GM23338 (cell line): ENCODE data around the gene PITRM1. TPM values are rescaled to one million over a fixed set of nuclear protein-coding genes. Genes with fewer than 3 reads are reported as not detected.

Experiments
- ATAC-seq: fragments of 200-7000 bp; cut with Tn5 transposase; 3 replicates; pipeline ENCODE4 v1.9.1; 2020
- DNase-seq: peaks from one replicate; pipeline ENCODE4 v3.0.0-alpha.2; 2015; ENCODE audit warnings: low spot score
- H2AFZ ChIP-seq: fragments of 200-600 bp; sonication (generic); 2 replicates; pipeline ENCODE4 v1.8.0; 2016; ENCODE audit warnings: antibody characterized with exemption, mild to moderate bottlenecking, moderate library complexity
- H3F3A ChIP-seq: fragments of 200-600 bp; sonication (generic); replicated peaks from 2 replicates; pipeline ENCODE4 v1.8.0; 2017; ENCODE audit warnings: antibody characterized with exemption, mixed run types, low read depth
- H3K27ac ChIP-seq: fragments of 200-600 bp; sonication (generic); 2 replicates; pipeline ENCODE4 v1.6.1; 2016; ENCODE audit warnings: low read depth
- H3K27me3 ChIP-seq: fragments of 200-600 bp; sonication (generic); 2 replicates; pipeline ENCODE4 v1.8.0; 2016; ENCODE audit warnings: mild to moderate bottlenecking, mixed run types, moderate library complexity; ENCODE audit not compliant: insufficient read depth
- H3K36me3 ChIP-seq: fragments of 200-600 bp; sonication (generic); 2 replicates; pipeline ENCODE4 v1.8.0; 2016; ENCODE audit warnings: mild to moderate bottlenecking; ENCODE audit not compliant: insufficient read depth
- H3K4me1 ChIP-seq: fragments of 200-600 bp; sonication (generic); 2 replicates; pipeline ENCODE4 v1.8.0; 2016; ENCODE audit warnings: mild to moderate bottlenecking, moderate library complexity; ENCODE audit not compliant: insufficient read depth
- H3K4me2 ChIP-seq: fragments of 200-600 bp; sonication (generic); 2 replicates; pipeline ENCODE4 v1.7.1; 2017; ENCODE audit warnings: mixed run types
- H3K4me3 ChIP-seq: fragments of 200-600 bp; sonication (generic); 2 replicates; pipeline ENCODE4 v1.6.1; 2016; ENCODE audit warnings: mixed run types
- H3K79me2 ChIP-seq: fragments of 200-600 bp; sonication (generic); replicated peaks from 2 replicates; pipeline ENCODE4 v1.8.0; 2017; ENCODE audit warnings: mild to moderate bottlenecking; ENCODE audit not compliant: insufficient read depth
- H3K9me2 ChIP-seq: fragments of 200-600 bp; sonication (generic); 2 replicates; pipeline ENCODE4 v1.8.0; 2017; ENCODE audit not compliant: insufficient read depth
- H4K20me1 ChIP-seq: fragments of 200-600 bp; sonication (generic); replicated peaks from 2 replicates; pipeline ENCODE4 v1.8.0; 2017; ENCODE audit warnings: mild to moderate bottlenecking; ENCODE audit not compliant: insufficient read depth
- H3K27ac Mint-ChIP-seq: 2 replicates; pipeline ENCODE4 v1.8.0; 2020; ENCODE audit warnings: inconsistent platforms, mild to moderate bottlenecking, moderate library complexity, mixed read lengths
- H3K27me3 Mint-ChIP-seq: 3 replicates; pipeline ENCODE4 v1.8.0; 2022; ENCODE audit warnings: low read depth, mild to moderate bottlenecking, moderate library complexity, mixed read lengths, inconsistent platforms; ENCODE audit not compliant: insufficient read depth, poor library complexity
- H3K36me3 Mint-ChIP-seq: 3 replicates; pipeline ENCODE4 v1.8.0; 2021; ENCODE audit warnings: low read depth, mild to moderate bottlenecking, inconsistent platforms, moderate library complexity, mixed read lengths
- H3K4me1 Mint-ChIP-seq: 3 replicates; pipeline ENCODE4 v1.8.0; 2020; ENCODE audit warnings: mild to moderate bottlenecking, inconsistent platforms, mixed read lengths
- H3K4me3 Mint-ChIP-seq: 3 replicates; pipeline ENCODE4 v1.8.0; 2021; ENCODE audit warnings: moderate library complexity, mild to moderate bottlenecking, inconsistent platforms, mixed read lengths
- H3K9me3 Mint-ChIP-seq: 3 replicates; pipeline ENCODE4 v1.8.0; 2020; ENCODE audit warnings: moderate library complexity, mild to moderate bottlenecking, inconsistent platforms, mixed read lengths
- CREB1 ChIP-seq: fragments of 250-450 bp; sonication (Bioruptor Pico); IDR thresholded peaks from 2 replicates; pipeline ENCODE4 v1.5.0; 2020; ENCODE audit warnings: low read depth, mild to moderate bottlenecking, moderate library complexity
- EZH2phosphoT487 ChIP-seq: fragments of 200-600 bp; sonication (generic); IDR thresholded peaks from one replicate; pipeline ENCODE4 v1.8.1; 2018; ENCODE audit warnings: antibody characterized with exemption; ENCODE audit not compliant: unreplicated experiment
- POLR2AphosphoS5 ChIP-seq: IDR thresholded peaks from 2 replicates; pipeline ENCODE4 v1.6.1; 2016; ENCODE audit warnings: antibody characterized with exemption, low read depth
- STAT1 ChIP-seq: IDR thresholded peaks from one replicate; pipeline ENCODE4 v1.6.1; 2016; ENCODE audit warnings: antibody characterized with exemption; ENCODE audit not compliant: unreplicated experiment
- ZNF114 ChIP-seq: fragments of 250-450 bp; sonication (Bioruptor Pico); IDR thresholded peaks from 2 replicates; pipeline ENCODE4 v1.5.0; 2020; ENCODE audit warnings: mild to moderate bottlenecking, moderate library complexity
- ZNF331 ChIP-seq: fragments of 250-450 bp; sonication (Bioruptor Pico); IDR thresholded peaks from 2 replicates; pipeline ENCODE4 v1.5.0; 2020; ENCODE audit warnings: low read depth, mild to moderate bottlenecking, moderate library complexity
- polyA plus RNA-seq: library from polyadenylated mRNA; unstranded; fragments of >200 nt; fragmentation: Nextera tagmentation; extraction: Ambion mirVana; gene quantifications from 2 replicates; pipeline ENCODE4 v1.2.1, GENCODE V29; 2016
- total RNA-seq: library from RNA; depleted of rRNA; stranded (reverse); fragments of >200 nt; shearing (Covaris generic); gene quantifications from 2 replicates; pipeline ENCODE4 v1.2.3, GENCODE V29; 2014
- TF ChIP-seq, protein P1 (sequence below): fragments of 250-450 bp; sonication (Bioruptor Pico); IDR thresholded peaks from 2 replicates; pipeline ENCODE4 v1.5.0; 2020; ENCODE audit warnings: mild to moderate bottlenecking, moderate library complexity

The PITRM1 gene
- total and polyA plus RNA-seq, 2 experiments from 2014 or later: 29.0 to 33.0 TPM

DNA sequence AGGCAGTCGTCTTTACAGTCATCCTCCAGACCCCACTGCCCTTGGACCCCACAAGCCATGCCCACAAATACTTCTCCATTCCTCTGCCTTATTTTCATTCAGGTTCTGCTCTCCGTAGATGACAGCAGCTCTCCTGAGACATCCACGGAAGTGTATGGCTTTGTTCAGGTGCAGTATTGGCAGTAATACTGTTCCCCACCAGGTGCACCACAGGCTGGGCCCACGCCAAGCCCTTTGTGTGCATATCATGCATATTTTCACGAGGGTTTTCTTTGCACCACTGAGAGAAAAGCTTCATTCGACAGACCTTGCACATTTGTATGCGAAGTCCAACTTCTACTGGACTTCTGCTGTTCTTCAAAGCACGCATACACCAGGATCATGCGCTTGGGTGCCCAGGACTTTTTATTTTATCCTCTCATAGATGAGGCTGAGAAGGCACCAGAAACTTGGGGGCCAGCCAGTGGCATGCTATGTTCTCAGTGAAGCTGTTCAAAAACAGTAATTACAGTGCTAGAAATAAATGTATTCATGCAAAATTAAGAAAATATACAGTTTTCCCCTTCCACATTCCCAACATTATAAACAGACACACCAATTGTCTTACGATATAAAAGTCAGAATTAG is 37.8 kb upstream of the PITRM1 start:
- no peaks in the 10 kb centered on the region for H3F3A ChIP-seq
- no peak overlapping the region for H3K4me3 ChIP-seq
- no peak overlapping the region for H3K4me2 ChIP-seq
- DNase-seq: no peak
- no peak overlapping the region for H3K27ac Mint-ChIP-seq
- no peak overlapping the region for H3K27ac ChIP-seq
- no peaks in the 10 kb centered on the region for H3K36me3 ChIP-seq
- TF ChIP-seq STAT1: no peak
- TF ChIP-seq CREB1 (CRISPR knock-in tag): no peak
- TF ChIP-seq EZH2phosphoT487: no peak
- no peak for TF ChIP-seq ZNF331 (CRISPR knock-in tag)
- TF ChIP-seq ZNF114 (CRISPR knock-in tag): no peak
- TF ChIP-seq, protein P1, sequence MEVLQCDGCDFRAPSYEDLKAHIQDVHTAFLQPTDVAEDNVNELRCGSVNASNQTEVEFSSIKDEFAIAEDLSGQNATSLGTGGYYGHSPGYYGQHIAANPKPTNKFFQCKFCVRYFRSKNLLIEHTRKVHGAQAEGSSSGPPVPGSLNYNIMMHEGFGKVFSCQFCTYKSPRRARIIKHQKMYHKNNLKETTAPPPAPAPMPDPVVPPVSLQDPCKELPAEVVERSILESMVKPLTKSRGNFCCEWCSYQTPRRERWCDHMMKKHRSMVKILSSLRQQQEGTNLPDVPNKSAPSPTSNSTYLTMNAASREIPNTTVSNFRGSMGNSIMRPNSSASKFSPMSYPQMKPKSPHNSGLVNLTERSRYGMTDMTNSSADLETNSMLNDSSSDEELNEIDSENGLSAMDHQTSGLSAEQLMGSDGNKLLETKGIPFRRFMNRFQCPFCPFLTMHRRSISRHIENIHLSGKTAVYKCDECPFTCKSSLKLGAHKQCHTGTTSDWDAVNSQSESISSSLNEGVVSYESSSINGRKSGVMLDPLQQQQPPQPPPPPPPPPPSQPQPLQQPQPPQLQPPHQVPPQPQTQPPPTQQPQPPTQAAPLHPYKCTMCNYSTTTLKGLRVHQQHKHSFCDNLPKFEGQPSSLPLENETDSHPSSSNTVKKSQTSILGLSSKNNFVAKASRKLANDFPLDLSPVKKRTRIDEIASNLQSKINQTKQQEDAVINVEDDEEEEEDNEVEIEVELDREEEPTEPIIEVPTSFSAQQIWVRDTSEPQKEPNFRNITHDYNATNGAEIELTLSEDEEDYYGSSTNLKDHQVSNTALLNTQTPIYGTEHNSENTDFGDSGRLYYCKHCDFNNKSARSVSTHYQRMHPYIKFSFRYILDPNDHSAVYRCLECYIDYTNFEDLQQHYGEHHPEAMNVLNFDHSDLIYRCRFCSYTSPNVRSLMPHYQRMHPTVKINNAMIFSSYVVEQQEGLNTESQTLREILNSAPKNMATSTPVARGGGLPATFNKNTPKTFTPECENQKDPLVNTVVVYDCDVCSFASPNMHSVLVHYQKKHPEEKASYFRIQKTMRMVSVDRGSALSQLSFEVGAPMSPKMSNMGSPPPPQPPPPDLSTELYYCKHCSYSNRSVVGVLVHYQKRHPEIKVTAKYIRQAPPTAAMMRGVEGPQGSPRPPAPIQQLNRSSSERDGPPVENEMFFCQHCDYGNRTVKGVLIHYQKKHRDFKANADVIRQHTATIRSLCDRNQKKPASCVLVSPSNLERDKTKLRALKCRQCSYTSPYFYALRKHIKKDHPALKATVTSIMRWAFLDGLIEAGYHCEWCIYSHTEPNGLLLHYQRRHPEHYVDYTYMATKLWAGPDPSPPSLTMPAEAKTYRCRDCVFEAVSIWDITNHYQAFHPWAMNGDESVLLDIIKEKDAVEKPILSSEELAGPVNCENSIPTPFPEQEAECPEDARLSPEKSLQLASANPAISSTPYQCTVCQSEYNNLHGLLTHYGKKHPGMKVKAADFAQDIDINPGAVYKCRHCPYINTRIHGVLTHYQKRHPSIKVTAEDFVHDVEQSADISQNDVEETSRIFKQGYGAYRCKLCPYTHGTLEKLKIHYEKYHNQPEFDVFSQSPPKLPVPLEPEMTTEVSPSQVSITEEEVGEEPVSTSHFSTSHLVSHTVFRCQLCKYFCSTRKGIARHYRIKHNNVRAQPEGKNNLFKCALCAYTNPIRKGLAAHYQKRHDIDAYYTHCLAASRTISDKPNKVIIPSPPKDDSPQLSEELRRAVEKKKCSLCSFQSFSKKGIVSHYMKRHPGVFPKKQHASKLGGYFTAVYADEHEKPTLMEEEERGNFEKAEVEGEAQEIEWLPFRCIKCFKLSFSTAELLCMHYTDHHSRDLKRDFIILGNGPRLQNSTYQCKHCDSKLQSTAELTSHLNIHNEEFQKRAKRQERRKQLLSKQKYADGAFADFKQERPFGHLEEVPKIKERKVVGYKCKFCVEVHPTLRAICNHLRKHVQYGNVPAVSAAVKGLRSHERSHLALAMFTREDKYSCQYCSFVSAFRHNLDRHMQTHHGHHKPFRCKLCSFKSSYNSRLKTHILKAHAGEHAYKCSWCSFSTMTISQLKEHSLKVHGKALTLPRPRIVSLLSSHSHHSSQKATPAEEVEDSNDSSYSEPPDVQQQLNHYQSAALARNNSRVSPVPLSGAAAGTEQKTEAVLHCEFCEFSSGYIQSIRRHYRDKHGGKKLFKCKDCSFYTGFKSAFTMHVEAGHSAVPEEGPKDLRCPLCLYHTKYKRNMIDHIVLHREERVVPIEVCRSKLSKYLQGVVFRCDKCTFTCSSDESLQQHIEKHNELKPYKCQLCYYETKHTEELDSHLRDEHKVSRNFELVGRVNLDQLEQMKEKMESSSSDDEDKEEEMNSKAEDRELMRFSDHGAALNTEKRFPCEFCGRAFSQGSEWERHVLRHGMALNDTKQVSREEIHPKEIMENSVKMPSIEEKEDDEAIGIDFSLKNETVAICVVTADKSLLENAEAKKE: no peak
- no peak for TF ChIP-seq POLR2AphosphoS5
- H4K20me1 ChIP-seq: no peaks in the 10 kb centered on the region
- no peak for ATAC-seq
- peaks cover 2% of the 10 kb centered on the region for H3K27me3 Mint-ChIP-seq
- no peaks in the 10 kb centered on the region for H3K4me1 ChIP-seq
- H3K4me1 Mint-ChIP-seq: no peaks in the 10 kb centered on the region
- H3K9me3 Mint-ChIP-seq: no peaks in the 10 kb centered on the region; the same call in 2 of the 3 replicates
- no peaks in the 10 kb centered on the region for H3K36me3 Mint-ChIP-seq
- H3K79me2 ChIP-seq: no peaks in the 10 kb centered on the region
- no peak overlapping the region for H2AFZ ChIP-seq
- H3K4me3 Mint-ChIP-seq: no peak overlapping the region
- no peaks in the 10 kb centered on the region for H3K9me2 ChIP-seq
- no peaks in the 10 kb centered on the region for H3K27me3 ChIP-seq
